GM12873 (cell line): ENCODE measurements around the gene HSPA9.

Source experiments
- CTCF ChIP-seq: IDR thresholded peaks from 2 replicates; pipeline ENCODE4 v1.5.1; 2012; ENCODE audit warnings: low read depth, mild to moderate bottlenecking, moderate library complexity, low read length, control low read depth; ENCODE audit not compliant: insufficient read depth; ENCODE audit errors: missing control alignments

HSPA9 gene

GRCh38 chr5:138504799-138505198 is 70.4 kb downstream of the HSPA9 start:
- no peak for TF ChIP-seq CTCF
